GM12873 (cell line): ENCODE results near the gene PHOX2A.

Experiments used
- TF ChIP-seq, protein P1 (sequence below): IDR thresholded peaks from 2 replicates; pipeline ENCODE4 v1.5.1; 2012; ENCODE audit warnings: low read depth, mild to moderate bottlenecking, moderate library complexity, low read length, control low read depth; ENCODE audit not compliant: insufficient read depth; ENCODE audit errors: missing control alignments

The PHOX2A gene

DNA sequence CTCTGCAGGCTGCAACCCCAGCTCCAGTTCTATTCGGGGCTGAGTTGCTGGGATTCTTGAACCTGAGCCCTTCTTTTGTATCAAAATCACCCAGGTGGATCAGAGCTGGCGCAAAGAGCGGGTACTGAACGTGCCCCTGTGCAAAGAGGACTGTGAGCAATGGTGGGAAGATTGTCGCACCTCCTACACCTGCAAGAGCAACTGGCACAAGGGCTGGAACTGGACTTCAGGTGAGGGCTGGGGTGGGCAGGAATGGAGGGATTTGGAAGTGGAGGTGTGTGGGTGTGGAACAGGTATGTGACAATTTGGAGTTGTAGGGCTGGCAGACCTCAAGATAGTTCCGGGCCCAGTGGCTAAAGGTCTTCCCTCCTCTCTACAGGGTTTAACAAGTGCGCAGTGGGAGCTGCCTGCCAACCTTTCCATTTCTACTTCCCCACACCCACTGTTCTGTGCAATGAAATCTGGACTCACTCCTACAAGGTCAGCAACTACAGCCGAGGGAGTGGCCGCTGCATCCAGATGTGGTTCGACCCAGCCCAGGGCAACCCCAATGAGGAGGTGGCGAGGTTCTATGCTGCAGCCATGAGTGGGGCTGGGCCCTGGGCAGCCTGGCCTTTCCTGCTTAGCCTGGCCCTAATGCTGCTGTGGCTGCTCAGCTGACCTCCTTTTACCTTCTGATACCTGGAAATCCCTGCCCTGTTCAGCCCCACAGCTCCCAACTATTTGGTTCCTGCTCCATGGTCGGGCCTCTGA, 48.3 kb downstream of the PHOX2A start:
- TF ChIP-seq, protein P1, sequence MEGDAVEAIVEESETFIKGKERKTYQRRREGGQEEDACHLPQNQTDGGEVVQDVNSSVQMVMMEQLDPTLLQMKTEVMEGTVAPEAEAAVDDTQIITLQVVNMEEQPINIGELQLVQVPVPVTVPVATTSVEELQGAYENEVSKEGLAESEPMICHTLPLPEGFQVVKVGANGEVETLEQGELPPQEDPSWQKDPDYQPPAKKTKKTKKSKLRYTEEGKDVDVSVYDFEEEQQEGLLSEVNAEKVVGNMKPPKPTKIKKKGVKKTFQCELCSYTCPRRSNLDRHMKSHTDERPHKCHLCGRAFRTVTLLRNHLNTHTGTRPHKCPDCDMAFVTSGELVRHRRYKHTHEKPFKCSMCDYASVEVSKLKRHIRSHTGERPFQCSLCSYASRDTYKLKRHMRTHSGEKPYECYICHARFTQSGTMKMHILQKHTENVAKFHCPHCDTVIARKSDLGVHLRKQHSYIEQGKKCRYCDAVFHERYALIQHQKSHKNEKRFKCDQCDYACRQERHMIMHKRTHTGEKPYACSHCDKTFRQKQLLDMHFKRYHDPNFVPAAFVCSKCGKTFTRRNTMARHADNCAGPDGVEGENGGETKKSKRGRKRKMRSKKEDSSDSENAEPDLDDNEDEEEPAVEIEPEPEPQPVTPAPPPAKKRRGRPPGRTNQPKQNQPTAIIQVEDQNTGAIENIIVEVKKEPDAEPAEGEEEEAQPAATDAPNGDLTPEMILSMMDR, result no peak

DNA sequence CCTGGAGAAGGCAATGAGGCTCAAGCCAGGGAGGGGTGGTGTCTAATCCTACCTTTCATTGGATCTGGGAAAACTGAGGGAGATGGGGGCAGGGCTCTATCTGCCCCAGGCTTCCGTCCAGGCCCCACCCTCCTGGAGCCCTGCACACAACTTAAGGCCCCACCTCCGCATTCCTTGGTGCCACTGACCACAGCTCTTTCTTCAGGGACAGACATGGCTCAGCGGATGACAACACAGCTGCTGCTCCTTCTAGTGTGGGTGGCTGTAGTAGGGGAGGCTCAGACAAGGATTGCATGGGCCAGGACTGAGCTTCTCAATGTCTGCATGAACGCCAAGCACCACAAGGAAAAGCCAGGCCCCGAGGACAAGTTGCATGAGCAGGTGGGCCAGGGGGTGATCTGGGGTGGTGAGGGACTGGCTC, 52.0 kb downstream of the PHOX2A start, which contains the start of gene FOLR1:
TSS of gene FOLR1 (plus strand) at position 180 of the 421 bp plus-strand sequence. CDS start at position 214, 34 bp downstream.
- TF ChIP-seq, protein P1, result no peak

DNA sequence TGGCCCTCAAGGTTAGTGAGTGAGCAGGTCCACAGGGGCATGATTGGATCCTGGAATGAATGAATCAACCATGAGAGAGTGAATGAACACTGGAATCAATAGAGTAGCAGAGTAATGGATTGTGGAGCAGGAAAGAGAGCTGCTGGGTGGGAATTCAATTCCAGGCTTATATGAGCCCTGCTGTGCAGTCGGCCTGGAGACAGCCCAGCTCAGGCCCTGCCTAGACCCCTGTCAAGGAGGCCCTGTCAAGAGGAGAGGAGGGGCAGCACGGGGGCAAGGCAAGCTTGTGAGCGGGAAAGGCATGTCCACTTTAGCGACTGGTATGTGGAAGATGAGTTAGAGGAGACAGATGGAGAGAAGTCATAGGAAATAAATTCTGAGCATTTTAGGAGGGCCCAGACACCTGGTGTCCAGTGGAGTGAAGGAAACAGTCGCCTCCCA, 53.3 kb downstream of the PHOX2A start:
- TF ChIP-seq, protein P1, result no peak

DNA sequence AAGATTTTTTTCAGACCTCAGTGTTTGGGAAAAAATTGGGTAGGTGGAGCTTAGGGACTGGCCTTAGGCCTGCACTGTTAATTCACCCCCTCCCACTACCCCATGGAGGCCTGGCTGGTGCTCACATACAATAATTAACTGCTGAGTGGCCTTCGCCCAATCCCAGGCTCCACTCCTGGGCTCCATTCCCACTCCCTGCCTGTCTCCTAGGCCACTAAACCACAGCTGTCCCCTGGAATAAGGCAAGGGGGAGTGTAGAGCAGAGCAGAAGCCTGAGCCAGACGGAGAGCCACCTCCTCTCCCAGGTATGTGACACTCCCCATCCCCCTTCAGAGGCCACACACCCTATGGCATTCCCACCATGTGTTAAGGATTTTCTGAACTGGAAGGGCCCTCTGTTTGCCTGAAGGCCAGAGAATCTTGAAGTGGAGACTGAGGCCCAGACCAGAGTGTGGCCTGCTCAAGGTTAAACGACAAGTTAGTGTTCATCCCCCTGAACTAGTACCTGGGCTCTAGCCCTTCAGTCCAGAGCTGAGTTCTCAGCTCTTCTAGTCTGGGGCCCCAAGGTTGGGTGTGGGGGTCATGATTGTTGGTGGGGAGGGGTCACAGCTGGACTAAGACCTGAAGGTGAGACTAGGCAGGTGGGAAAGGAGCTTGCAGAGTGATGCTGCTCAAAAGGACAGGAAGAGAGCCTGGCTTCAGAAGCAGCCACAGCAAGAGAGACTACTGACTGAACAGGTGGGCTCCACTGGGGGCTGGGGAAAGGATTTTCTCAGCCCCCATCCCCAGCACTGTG, 54.3 kb downstream of the PHOX2A start:
- TF ChIP-seq, protein P1, result no peak
